Measurements from ENCODE around the gene KLHL17.

The KLHL17 gene

GRCh38 chr1:956636-957035 lies 3.7 kb upstream of the KLHL17 start:
- H3K9ac ChIP-seq (ENCODE audit: low read length): no peak overlapping the region
- H3K27ac ChIP-seq (ENCODE audit: low read length): no peak overlapping the region
- H3K4me2 ChIP-seq (ENCODE audit: low read length): no peak overlapping the region
- H3K4me1 ChIP-seq (ENCODE audit: low read length): peaks cover 14% of the 10 kb centered on the region
- H3K27me3 ChIP-seq (ENCODE audit: low read depth, low read length): no peaks in the 10 kb centered on the region
- H3K79me2 ChIP-seq (ENCODE audit: low read length): peaks cover 25% of the 10 kb centered on the region
- 0 out of 2 replicates have a peak, but pooled peaks cover 7% of the 10 kb centered on the region for H4K20me1 ChIP-seq (ENCODE audit: insufficient read depth, low read length)
- no peak overlapping the region for H3K4me3 ChIP-seq (ENCODE audit: low read length)
- H2AFZ ChIP-seq (ENCODE audit: low read depth, low read length): no peak overlapping the region
- peaks cover 30% of the 10 kb centered on the region for H3K36me3 ChIP-seq (replicated peaks; ENCODE audit: low read depth, low read length)
- TF ChIP-seq EZH2phosphoT487 (IDR thresholded peaks at IDR 0.05; ENCODE audit: low read depth): no peak
- H3K9me3 ChIP-seq (ENCODE audit: insufficient read depth, low read length): no peaks in the 10 kb centered on the region

- TF ChIP-seq EZH2phosphoT487 (IDR thresholded peaks at IDR 0.05; ENCODE audit: low read depth): no peak
- TF ChIP-seq CTCF (IDR thresholded peaks at IDR 0.05; ENCODE audit: low read depth, low read length): no peak
- H3K27me3 ChIP-seq (ENCODE audit: low read depth, low read length): no peaks in the 10 kb centered on the region
- peak within 1 kb of the TSS; percentile 85 for H3K4me2 ChIP-seq (ENCODE audit: low read length)
- peak within 1 kb of the TSS; percentile 77; the same call in 1 of the 2 replicates for H2AFZ ChIP-seq (ENCODE audit: low read depth, low read length)
- H4K20me1 ChIP-seq (ENCODE audit: insufficient read depth, low read length): 0 out of 2 replicates have a peak, but pooled peaks cover 7% of the 10 kb centered on the region
- H3K4me3 ChIP-seq (ENCODE audit: low read length): peak within 1 kb of the TSS; percentile 97
- peaks cover 20% of the 10 kb centered on the region for H3K36me3 ChIP-seq (replicated peaks; ENCODE audit: low read depth, low read length)
- peak within 1 kb of the TSS; percentile 28; the same call in 1 of the 2 replicates for H3K27ac ChIP-seq (ENCODE audit: low read length)
- peaks cover 25% of the 10 kb centered on the region for H3K79me2 ChIP-seq (ENCODE audit: low read length)
- peaks cover 14% of the 10 kb centered on the region for H3K4me1 ChIP-seq (ENCODE audit: low read length)
- H3K9me3 ChIP-seq (ENCODE audit: insufficient read depth, low read length): no peaks in the 10 kb centered on the region
- peak within 1 kb of the TSS; percentile 86 for H3K9ac ChIP-seq (ENCODE audit: low read length)
Measured at GRCh38 chr1:958823-959730, 1.3 kb upstream of the KLHL17 start, which contains the start of gene NOC2L. NOC2L (minus strand) TSS chr1:959256; CDS start chr1:959240, 16 bp downstream.

GRCh38 chr1:959731-960362 lies 537 bp upstream of the KLHL17 start:
- Histone ChIP-seq H3K79me2 (ENCODE audit: low read length) (peaks cover 25% of the 10 kb centered on the region), H3K27me3 (ENCODE audit: low read depth, low read length) (no peaks in the 10 kb centered on the region), H3K9me3 (ENCODE audit: insufficient read depth, low read length) (no peaks in the 10 kb centered on the region), H3K4me2 (ENCODE audit: low read length) (peak overlapping the region; percentile 74), H3K4me1 (ENCODE audit: low read length) (peaks cover 14% of the 10 kb centered on the region), H3K4me3 (ENCODE audit: low read length) (peak overlapping the region; percentile 94), H3K27ac (ENCODE audit: low read length) (0 out of 2 replicates have a peak overlapping the region, but pooled peaks have one; percentile 28), H3K36me3 (replicated peaks; ENCODE audit: low read depth, low read length) (peaks cover 17% of the 10 kb centered on the region), H2AFZ (ENCODE audit: low read depth, low read length) (peak overlapping the region; percentile 77; the same call in 1 of the 2 replicates), H3K9ac (ENCODE audit: low read length) (peak overlapping the region; percentile 74), H4K20me1 (ENCODE audit: insufficient read depth, low read length) (0 out of 2 replicates have a peak, but pooled peaks cover 7% of the 10 kb centered on the region)
- TF ChIP-seq CTCF (IDR thresholded peaks at IDR 0.05; ENCODE audit: low read depth, low read length) (no peak), EZH2phosphoT487 (IDR thresholded peaks at IDR 0.05; ENCODE audit: low read depth) (no peak)

GRCh38 chr1:961132-961669 lies 817 bp downstream of the KLHL17 start:
- Histone ChIP-seq H2AFZ (ENCODE audit: low read depth, low read length) (no peak overlapping the region), H3K4me2 (ENCODE audit: low read length) (peak overlapping the region; percentile 74), H3K79me2 (ENCODE audit: low read length) (peaks cover 25% of the 10 kb centered on the region), H3K9ac (ENCODE audit: low read length) (peak overlapping the region; percentile 74; the same call in 1 of the 2 replicates), H4K20me1 (ENCODE audit: insufficient read depth, low read length) (0 out of 2 replicates have a peak, but pooled peaks cover 7% of the 10 kb centered on the region), H3K27me3 (ENCODE audit: low read depth, low read length) (no peaks in the 10 kb centered on the region), H3K9me3 (ENCODE audit: insufficient read depth, low read length) (no peaks in the 10 kb centered on the region), H3K27ac (ENCODE audit: low read length) (no peak overlapping the region), H3K4me3 (ENCODE audit: low read length) (peak overlapping the region; percentile 94), H3K4me1 (ENCODE audit: low read length) (peaks cover 14% of the 10 kb centered on the region), H3K36me3 (replicated peaks; ENCODE audit: low read depth, low read length) (peaks cover 6% of the 10 kb centered on the region)
- TF ChIP-seq CTCF (IDR thresholded peaks at IDR 0.05; ENCODE audit: low read depth, low read length) (no peak), EZH2phosphoT487 (IDR thresholded peaks at IDR 0.05; ENCODE audit: low read depth) (no peak)

Data from OCI-LY3 (cell line).